Astrocyte of the spinal cord (primary cell): ENCODE data around the gene PTPN7.

ENCODE experiments used
- DNase-seq: peaks from one replicate; pipeline ENCODE4 v3.0.0; 2011; ENCODE audit warnings: low read depth, low spot score
- H3K4me3 ChIP-seq: 2 replicates; pipeline ENCODE4 v1.5.1; 2011; ENCODE audit warnings: low read depth, mild to moderate bottlenecking, low read length, moderate library complexity
- CTCF ChIP-seq: IDR thresholded peaks from 2 replicates; pipeline ENCODE4 v1.5.1; 2012; ENCODE audit warnings: low read depth, mild to moderate bottlenecking, low read length, inconsistent platforms
- in situ Hi-C: cut with HindIII; loops from 2 replicates; pipeline ENCODE4 v1.10.0; 2017; ENCODE audit warnings: low sequenced_read_pairs

Gene PTPN7

GRCh38 chr1:202189918-202190715, 29.7 kb upstream of the PTPN7 start:
- DNase-seq: no peak
- in situ Hi-C loops: no loop called here
- H3K4me3 ChIP-seq: no peak overlapping the region
- TF ChIP-seq CTCF: peak; percentile 27

GRCh38 chr1:202189001-202189790, 28.8 kb upstream of the PTPN7 start:
- in situ Hi-C loops: no loop called here
- peak; percentile 78 for TF ChIP-seq CTCF
- H3K4me3 ChIP-seq: no peak overlapping the region
- peak; percentile 31 for DNase-seq

GRCh38 chr1:202187697-202188407, 27.4 kb upstream of the PTPN7 start:
- in situ Hi-C loops: no loop called here
- H3K4me3 ChIP-seq: no peak overlapping the region
- no peak for TF ChIP-seq CTCF
- DNase-seq: no peak

GRCh38 chr1:202187041-202187671, 26.8 kb upstream of the PTPN7 start:
- H3K4me3 ChIP-seq: no peak overlapping the region
- in situ Hi-C loops: no loop called here
- DNase-seq: no peak
- no peak for TF ChIP-seq CTCF

GRCh38 chr1:202186327-202186726, 25.9 kb upstream of the PTPN7 start:
- H3K4me3 ChIP-seq: no peak overlapping the region
- DNase-seq: no peak
- in situ Hi-C loops: no loop called here
- no peak for TF ChIP-seq CTCF
